ENCODE data around the gene RAET1L. TPM values are rescaled to one million over a fixed set of nuclear protein-coding genes. Genes with fewer than 3 reads are reported as not detected.
A peak's percentile ranks its signal among the peaks of the same experiment; 100 is the strongest.
"Not testable (repeated sequence)": the region's sequence is repeated elsewhere in the genome, so short reads cannot be mapped to it uniquely, and the experiment has no call there.

RAET1L gene
- total RNA-seq, 1 donor from 2014 or later, result not detected

GRCh38 chr6:149978610-149979009 lies 46.7 kb downstream of the RAET1L start:
- H3K9me3 Mint-ChIP-seq (ENCODE audit: unreplicated experiment), result no peaks in the 10 kb centered on the region
- no peak for DNase-seq (ENCODE audit: low spot score)
- H3K36me3 Mint-ChIP-seq (ENCODE audit: low read depth, unreplicated experiment), result peaks cover 5% of the 10 kb centered on the region
- H3K4me3 Mint-ChIP-seq (ENCODE audit: unreplicated experiment), result no peak overlapping the region
- peaks cover 5% of the 10 kb centered on the region for H3K4me1 Mint-ChIP-seq (ENCODE audit: unreplicated experiment)
- no peak for TF ChIP-seq CTCF (IDR thresholded peaks at IDR 0.05; ENCODE audit: unreplicated experiment)
- peaks cover 5% of the 10 kb centered on the region for H3K27me3 Mint-ChIP-seq (ENCODE audit: unreplicated experiment)
- H3K27ac Mint-ChIP-seq (ENCODE audit: unreplicated experiment), result no peak overlapping the region

GRCh38 chr6:149977221-149977620 lies 48.1 kb downstream of the RAET1L start:
- H3K27me3 Mint-ChIP-seq (ENCODE audit: unreplicated experiment), result peaks cover 5% of the 10 kb centered on the region
- no peak overlapping the region for H3K4me3 Mint-ChIP-seq (ENCODE audit: unreplicated experiment)
- H3K4me1 Mint-ChIP-seq (ENCODE audit: unreplicated experiment), result no peaks in the 10 kb centered on the region
- TF ChIP-seq CTCF (IDR thresholded peaks at IDR 0.05; ENCODE audit: unreplicated experiment), result no peak
- no peak for DNase-seq (ENCODE audit: low spot score)
- peaks cover 15% of the 10 kb centered on the region for H3K36me3 Mint-ChIP-seq (ENCODE audit: low read depth, unreplicated experiment)
- H3K27ac Mint-ChIP-seq (ENCODE audit: unreplicated experiment), result no peak overlapping the region
- H3K9me3 Mint-ChIP-seq (ENCODE audit: unreplicated experiment), result no peaks in the 10 kb centered on the region

GRCh38 chr6:149975400-149975799 lies 49.9 kb downstream of the RAET1L start:
- no peak overlapping the region for H3K27ac Mint-ChIP-seq (ENCODE audit: unreplicated experiment)
- no peaks in the 10 kb centered on the region for H3K9me3 Mint-ChIP-seq (ENCODE audit: unreplicated experiment)
- DNase-seq (ENCODE audit: low spot score), result no peak
- H3K4me3 Mint-ChIP-seq (ENCODE audit: unreplicated experiment), result no peak overlapping the region
- no peaks in the 10 kb centered on the region for H3K4me1 Mint-ChIP-seq (ENCODE audit: unreplicated experiment)
- peaks cover 21% of the 10 kb centered on the region for H3K36me3 Mint-ChIP-seq (ENCODE audit: low read depth, unreplicated experiment)
- TF ChIP-seq CTCF (IDR thresholded peaks at IDR 0.05; ENCODE audit: unreplicated experiment), result no peak
- H3K27me3 Mint-ChIP-seq (ENCODE audit: unreplicated experiment), result peaks cover 8% of the 10 kb centered on the region

GRCh38 chr6:149974825-149975224 lies 50.5 kb downstream of the RAET1L start:
- no peak overlapping the region for H3K27ac Mint-ChIP-seq (ENCODE audit: unreplicated experiment)
- DNase-seq (ENCODE audit: low spot score), result no peak
- peaks cover 27% of the 10 kb centered on the region for H3K36me3 Mint-ChIP-seq (ENCODE audit: low read depth, unreplicated experiment)
- no peak for TF ChIP-seq CTCF (IDR thresholded peaks at IDR 0.05; ENCODE audit: unreplicated experiment)
- H3K4me3 Mint-ChIP-seq (ENCODE audit: unreplicated experiment), result no peak overlapping the region
- H3K4me1 Mint-ChIP-seq (ENCODE audit: unreplicated experiment), result no peaks in the 10 kb centered on the region
- H3K9me3 Mint-ChIP-seq (ENCODE audit: unreplicated experiment), result no peaks in the 10 kb centered on the region
- peaks cover 8% of the 10 kb centered on the region for H3K27me3 Mint-ChIP-seq (ENCODE audit: unreplicated experiment)

- not testable (repeated sequence) for H3K9me3 Mint-ChIP-seq (ENCODE audit: unreplicated experiment); H3K27me3 Mint-ChIP-seq (ENCODE audit: unreplicated experiment); H3K4me3 Mint-ChIP-seq (ENCODE audit: unreplicated experiment); DNase-seq (ENCODE audit: low spot score); H3K4me1 Mint-ChIP-seq (ENCODE audit: unreplicated experiment); H3K27ac Mint-ChIP-seq (ENCODE audit: unreplicated experiment)
- H3K36me3 Mint-ChIP-seq (ENCODE audit: low read depth, unreplicated experiment), result peaks cover 31% of the 10 kb centered on the region
Measured at GRCh38 chr6:149974394-149974793, 50.9 kb downstream of the RAET1L start.

- Mint-ChIP-seq H3K4me1 (ENCODE audit: unreplicated experiment) (peaks cover 13% of the 10 kb centered on the region), H3K9me3 (ENCODE audit: unreplicated experiment) (no peaks in the 10 kb centered on the region), H3K27me3 (ENCODE audit: unreplicated experiment) (peaks cover 23% of the 10 kb centered on the region), H3K4me3 (ENCODE audit: unreplicated experiment) (no peak overlapping the region), H3K36me3 (ENCODE audit: low read depth, unreplicated experiment) (peaks cover 50% of the 10 kb centered on the region), H3K27ac (ENCODE audit: unreplicated experiment) (no peak overlapping the region)
- DNase-seq (ENCODE audit: low spot score), result no peak
- TF ChIP-seq CTCF (IDR thresholded peaks at IDR 0.05; ENCODE audit: unreplicated experiment), result no peak
Measured at GRCh38 chr6:149969635-149970034, 55.7 kb downstream of the RAET1L start.

- Mint-ChIP-seq H3K36me3 (ENCODE audit: low read depth, unreplicated experiment) (peaks cover 48% of the 10 kb centered on the region), H3K4me1 (ENCODE audit: unreplicated experiment) (peaks cover 20% of the 10 kb centered on the region), H3K4me3 (ENCODE audit: unreplicated experiment) (peak overlapping the region; percentile 63), H3K27me3 (ENCODE audit: unreplicated experiment) (peaks cover 29% of the 10 kb centered on the region)
- not testable (repeated sequence) for H3K9me3 Mint-ChIP-seq (ENCODE audit: unreplicated experiment); DNase-seq (ENCODE audit: low spot score); H3K27ac Mint-ChIP-seq (ENCODE audit: unreplicated experiment)
Measured at GRCh38 chr6:149968909-149969308, 56.4 kb downstream of the RAET1L start.
